HL-60 (cell line): ENCODE data around the gene RAP1A.
A peak's percentile ranks its signal among the peaks of the same experiment; 100 is the strongest.

Experiments
- DNase-seq, 2 experiments: peaks; one replicate each; pipeline ENCODE4 v3.0.0-alpha.2; 2010 to 2020; ENCODE audit warnings: low read depth in 1 of 2, low spot score in 1 of 2
- H3K27ac ChIP-seq: fragments of 250-450 bp; sonication (Bioruptor Pico); replicated peaks from 2 replicates; pipeline ENCODE4 v1.5.1; 2020; ENCODE audit warnings: mild to moderate bottlenecking, moderate library complexity
- H3K27me3 ChIP-seq: fragments of 250-450 bp; sonication (Bioruptor Pico); 2 replicates; pipeline ENCODE4 v1.5.1; 2021; ENCODE audit warnings: mild to moderate bottlenecking, moderate library complexity; ENCODE audit not compliant: insufficient read depth, poor library complexity, severe bottlenecking
- H3K4me3 ChIP-seq: replicated peaks from 2 replicates; pipeline ENCODE4 v1.5.1; 2011; ENCODE audit warnings: mild to moderate bottlenecking, control low read depth, low read length; ENCODE audit not compliant: insufficient read depth
- GABPA ChIP-seq: IDR thresholded peaks from 2 replicates; pipeline ENCODE4 v1.6.1; 2012; ENCODE audit warnings: low read depth
- POLR2AphosphoS5 ChIP-seq: IDR thresholded peaks from 2 replicates; pipeline ENCODE4 v1.6.1; 2012; ENCODE audit warnings: low read depth
- REST ChIP-seq: IDR thresholded peaks from 2 replicates; pipeline ENCODE4 v1.6.1; 2012; ENCODE audit warnings: low read depth; ENCODE audit not compliant: insufficient replicate concordance
- SPI1 ChIP-seq: IDR thresholded peaks from 2 replicates; pipeline ENCODE4 v1.6.1; 2012; ENCODE audit warnings: low read depth, mild to moderate bottlenecking, borderline replicate concordance
- TF ChIP-seq, protein P1 (sequence below): IDR thresholded peaks from one replicate; pipeline ENCODE4 v1.5.1; 2011; ENCODE audit warnings: low read length, control low read depth, inconsistent platforms; ENCODE audit not compliant: insufficient read depth

The RAP1A gene

GRCh38 chr1:111733183-111733991 lies 113.8 kb downstream of the RAP1A start:
- TF ChIP-seq SPI1 = peak; percentile 96
- TF ChIP-seq REST = no peak
- TF ChIP-seq, protein P1, sequence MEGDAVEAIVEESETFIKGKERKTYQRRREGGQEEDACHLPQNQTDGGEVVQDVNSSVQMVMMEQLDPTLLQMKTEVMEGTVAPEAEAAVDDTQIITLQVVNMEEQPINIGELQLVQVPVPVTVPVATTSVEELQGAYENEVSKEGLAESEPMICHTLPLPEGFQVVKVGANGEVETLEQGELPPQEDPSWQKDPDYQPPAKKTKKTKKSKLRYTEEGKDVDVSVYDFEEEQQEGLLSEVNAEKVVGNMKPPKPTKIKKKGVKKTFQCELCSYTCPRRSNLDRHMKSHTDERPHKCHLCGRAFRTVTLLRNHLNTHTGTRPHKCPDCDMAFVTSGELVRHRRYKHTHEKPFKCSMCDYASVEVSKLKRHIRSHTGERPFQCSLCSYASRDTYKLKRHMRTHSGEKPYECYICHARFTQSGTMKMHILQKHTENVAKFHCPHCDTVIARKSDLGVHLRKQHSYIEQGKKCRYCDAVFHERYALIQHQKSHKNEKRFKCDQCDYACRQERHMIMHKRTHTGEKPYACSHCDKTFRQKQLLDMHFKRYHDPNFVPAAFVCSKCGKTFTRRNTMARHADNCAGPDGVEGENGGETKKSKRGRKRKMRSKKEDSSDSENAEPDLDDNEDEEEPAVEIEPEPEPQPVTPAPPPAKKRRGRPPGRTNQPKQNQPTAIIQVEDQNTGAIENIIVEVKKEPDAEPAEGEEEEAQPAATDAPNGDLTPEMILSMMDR = no peak
- peak; percentile 60; the same call in 1 of the 2 replicates for TF ChIP-seq POLR2AphosphoS5
- TF ChIP-seq GABPA = no peak
- DNase-seq = peak; percentile 92 to 98
- H3K27ac ChIP-seq = peak overlapping the region; percentile 93

DNA sequence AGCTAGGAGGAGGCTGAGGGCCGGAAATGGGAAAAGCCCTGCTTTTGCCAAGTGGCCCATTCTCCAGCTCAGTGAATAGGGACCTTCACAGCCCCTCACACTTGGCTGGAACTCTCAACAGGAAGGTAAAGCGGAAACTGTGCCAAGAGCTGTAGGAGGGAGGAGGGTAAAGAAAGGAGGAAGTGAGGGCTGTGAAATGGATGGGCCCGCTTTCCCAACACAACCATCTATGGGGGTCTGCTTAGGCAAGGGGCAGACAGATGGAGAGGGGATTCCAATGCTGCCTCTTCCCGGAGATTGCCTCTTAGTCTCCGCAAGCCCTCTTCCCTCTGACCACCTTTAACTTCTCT lies 114.4 kb downstream of the RAP1A start:
- TF ChIP-seq REST (no peak), GABPA (no peak), POLR2AphosphoS5 (0 out of 2 replicates have a peak, but pooled peaks have one; percentile 22), SPI1 (peak; percentile 93)
- TF ChIP-seq, protein P1 = no peak
- H3K27ac ChIP-seq = peak overlapping the region; percentile 93
- H3K27me3 ChIP-seq = no peaks in the 10 kb centered on the region
- DNase-seq = peak in 1 of 2 experiments; percentile 81
- H3K4me3 ChIP-seq = no peak overlapping the region

More at GRCh38 chr1:111733183-111733991, 113.8 kb downstream of the RAP1A start:
- peak overlapping the region; percentile 26 for H3K4me3 ChIP-seq
- H3K27me3 ChIP-seq = no peaks in the 10 kb centered on the region

GRCh38 chr1:111734426-111734825 lies 114.8 kb downstream of the RAP1A start:
- Histone ChIP-seq H3K27ac (peak overlapping the region; percentile 93), H3K27me3 (no peaks in the 10 kb centered on the region), H3K4me3 (no peak overlapping the region)
- DNase-seq = no peak
- TF ChIP-seq SPI1 (no peak), POLR2AphosphoS5 (no peak), GABPA (no peak), REST (no peak)
- TF ChIP-seq, protein P1 = no peak
